Effector memory CD4-positive, alpha-beta T cell (primary cell): ENCODE measurements around the gene LARP4.
"Not testable (repeated sequence)": the region's sequence is repeated elsewhere in the genome, so short reads cannot be mapped to it uniquely, and the experiment has no call there.

Experiments used
- DNase-seq, 3 donors: peaks; one replicate each; pipeline ENCODE4 v3.0.0-alpha.2; 2020
- H3K27ac ChIP-seq: 2 replicates; pipeline ENCODE4 v1.7.0; 2013; ENCODE audit warnings: mild to moderate bottlenecking, low read length, moderate library complexity; ENCODE audit not compliant: insufficient read depth, poor library complexity, severe bottlenecking
- H3K27me3 ChIP-seq: replicated peaks from 2 replicates; pipeline ENCODE4 v1.7.0; 2013; ENCODE audit warnings: mild to moderate bottlenecking, low read length; ENCODE audit not compliant: insufficient read depth, control insufficient read depth, poor library complexity, severe bottlenecking
- H3K36me3 ChIP-seq: 2 replicates; pipeline ENCODE4 v1.7.0; 2013; ENCODE audit warnings: mild to moderate bottlenecking, low read length, moderate library complexity; ENCODE audit not compliant: control insufficient read depth, insufficient read depth
- H3K4me1 ChIP-seq: 2 replicates; pipeline ENCODE4 v1.7.0; 2013; ENCODE audit warnings: low read length, mild to moderate bottlenecking; ENCODE audit not compliant: control insufficient read depth, insufficient read depth, poor library complexity, severe bottlenecking
- H3K4me3 ChIP-seq: 2 replicates; pipeline ENCODE4 v1.7.0; 2013; ENCODE audit warnings: low read length, low read depth, mild to moderate bottlenecking; ENCODE audit not compliant: insufficient read depth, poor library complexity, severe bottlenecking
- H3K9me3 ChIP-seq: 2 replicates; pipeline ENCODE4 v1.7.0; 2013; ENCODE audit warnings: mild to moderate bottlenecking, low read length, moderate library complexity; ENCODE audit not compliant: control insufficient read depth

The LARP4 gene

DNA sequence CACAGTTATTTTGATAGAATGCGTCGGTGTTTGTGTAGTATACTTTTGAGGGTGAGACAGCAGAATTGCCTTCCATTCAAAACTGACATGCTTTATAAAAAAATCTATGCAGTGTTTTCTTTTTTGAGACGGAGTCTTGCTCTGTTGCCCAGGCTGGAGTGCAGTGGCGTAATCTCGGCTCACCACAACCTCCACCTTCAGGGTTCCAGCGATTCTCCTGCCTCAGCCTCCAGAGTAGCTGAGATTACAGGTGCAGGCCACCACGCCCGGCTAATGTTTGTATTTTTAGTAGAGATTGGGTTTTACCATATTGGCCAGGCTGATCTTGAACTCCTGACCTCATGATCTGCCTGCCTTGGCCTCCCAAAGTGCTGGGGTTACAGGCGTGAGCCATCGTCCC lies 22.7 kb downstream of the LARP4 start:
- not testable (repeated sequence) for H3K4me1 ChIP-seq, DNase-seq, H3K27ac ChIP-seq, H3K36me3 ChIP-seq, H3K9me3 ChIP-seq, H3K4me3 ChIP-seq, H3K27me3 ChIP-seq

DNA sequence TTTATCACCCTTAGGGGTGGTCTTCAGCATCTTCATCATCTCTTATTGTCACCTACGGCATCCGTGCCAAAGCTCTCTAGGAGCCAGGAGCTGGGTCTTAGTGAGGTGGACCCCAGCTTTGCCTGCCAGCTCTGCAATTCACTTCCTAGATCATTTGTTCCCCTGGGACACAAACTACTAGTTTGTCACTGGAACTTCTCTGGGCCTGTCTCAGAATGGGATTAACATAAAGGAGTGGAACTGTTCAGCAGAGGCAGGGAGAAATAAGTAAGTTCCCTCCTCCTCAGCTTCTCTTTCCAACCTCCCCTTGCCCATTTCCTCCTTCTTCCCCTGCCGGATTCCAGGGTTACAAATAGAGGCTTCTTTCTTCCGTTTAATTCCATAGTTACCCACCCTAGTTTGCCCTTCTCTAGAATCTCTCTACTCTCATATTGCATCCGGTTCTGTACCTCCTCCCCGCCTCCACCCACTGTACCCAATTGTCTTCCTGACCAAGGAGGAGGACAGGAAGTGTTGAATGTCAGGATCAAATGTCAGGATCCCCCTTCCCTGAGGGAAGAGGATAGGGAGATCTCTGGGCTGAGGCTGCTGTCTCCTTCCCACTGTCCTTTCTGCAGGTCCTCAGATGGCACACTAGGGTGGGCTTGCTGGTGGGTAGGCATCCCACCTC lies 25.0 kb downstream of the LARP4 start:
- Histone ChIP-seq H3K27ac (no peak overlapping the region), H3K9me3 (no peaks in the 10 kb centered on the region), H3K27me3 (no peaks in the 10 kb centered on the region), H3K4me1 (no peaks in the 10 kb centered on the region), H3K4me3 (no peak overlapping the region), H3K36me3 (peaks cover 14% of the 10 kb centered on the region)
- DNase-seq, result no peak

DNA sequence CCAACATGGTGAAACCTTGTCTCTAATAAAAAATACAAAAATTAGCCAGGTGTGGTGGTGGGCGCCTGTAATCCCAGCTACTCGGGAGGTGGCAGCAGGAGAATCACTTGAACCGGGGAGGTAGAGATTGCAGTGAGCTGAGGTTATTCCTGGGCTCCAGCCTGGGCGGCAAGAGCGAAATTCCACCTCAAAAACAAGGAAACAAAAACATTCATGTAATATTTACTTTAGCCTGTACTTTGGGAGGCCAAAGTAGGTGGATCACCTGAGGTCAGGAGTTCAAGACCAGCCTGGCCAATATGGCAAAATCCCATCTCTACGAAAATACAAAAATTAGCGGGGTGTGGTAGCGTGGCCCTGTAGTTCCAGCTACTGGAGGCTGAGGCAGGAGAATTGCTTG lies 31.0 kb downstream of the LARP4 start:
- H3K36me3 ChIP-seq, result peaks cover 36% of the 10 kb centered on the region
- H3K27ac ChIP-seq, H3K4me1 ChIP-seq, DNase-seq, H3K9me3 ChIP-seq, H3K4me3 ChIP-seq, H3K27me3 ChIP-seq: not testable (repeated sequence)

DNA sequence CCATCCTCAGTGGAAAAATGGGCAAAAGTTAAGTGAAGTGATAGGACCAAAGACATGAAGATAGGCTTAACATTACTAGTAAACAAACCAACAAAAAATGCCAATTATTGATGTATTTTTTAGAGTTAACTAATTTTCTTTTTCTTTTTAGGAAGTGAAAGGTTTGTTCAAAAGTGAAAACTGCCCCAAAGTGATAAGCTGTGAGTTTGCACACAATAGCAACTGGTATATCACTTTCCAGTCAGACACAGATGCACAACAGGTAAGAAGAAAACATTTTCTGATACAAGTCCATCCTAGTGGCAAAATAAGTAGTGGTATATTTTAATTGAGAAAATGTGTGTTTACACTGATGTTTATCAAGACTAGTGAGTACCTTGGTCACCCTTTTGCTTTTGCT lies 39.6 kb downstream of the LARP4 start:
- Histone ChIP-seq H3K9me3 (no peaks in the 10 kb centered on the region), H3K27me3 (no peaks in the 10 kb centered on the region), H3K36me3 (peaks cover 58% of the 10 kb centered on the region), H3K27ac (no peak overlapping the region), H3K4me3 (no peak overlapping the region), H3K4me1 (no peaks in the 10 kb centered on the region)
- DNase-seq, result no peak

DNA sequence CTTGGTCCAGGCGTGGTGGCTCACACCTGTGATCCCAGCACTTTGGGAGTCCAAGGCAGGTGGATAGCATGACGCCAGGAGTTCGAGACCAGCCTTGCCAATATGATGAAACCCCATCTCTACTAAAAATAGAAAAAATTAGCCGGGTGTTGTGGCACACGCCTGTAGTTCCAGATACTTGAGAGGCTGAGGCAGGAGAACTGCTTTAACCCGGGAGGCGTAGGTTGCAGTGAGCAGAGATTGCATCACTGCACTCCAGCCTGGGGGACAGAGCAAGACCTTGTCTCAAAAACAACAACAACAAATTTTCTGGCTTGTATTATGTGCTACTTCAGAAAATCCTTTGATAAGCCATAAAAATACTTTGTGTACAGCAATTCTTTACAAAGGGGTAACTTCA lies 41.1 kb downstream of the LARP4 start:
- no peaks in the 10 kb centered on the region for H3K9me3 ChIP-seq
- no peaks in the 10 kb centered on the region for H3K27me3 ChIP-seq
- peaks cover 55% of the 10 kb centered on the region for H3K36me3 ChIP-seq
- no peak overlapping the region for H3K4me3 ChIP-seq
- H3K27ac ChIP-seq, result no peak overlapping the region
- DNase-seq, result no peak
- H3K4me1 ChIP-seq, result no peaks in the 10 kb centered on the region

DNA sequence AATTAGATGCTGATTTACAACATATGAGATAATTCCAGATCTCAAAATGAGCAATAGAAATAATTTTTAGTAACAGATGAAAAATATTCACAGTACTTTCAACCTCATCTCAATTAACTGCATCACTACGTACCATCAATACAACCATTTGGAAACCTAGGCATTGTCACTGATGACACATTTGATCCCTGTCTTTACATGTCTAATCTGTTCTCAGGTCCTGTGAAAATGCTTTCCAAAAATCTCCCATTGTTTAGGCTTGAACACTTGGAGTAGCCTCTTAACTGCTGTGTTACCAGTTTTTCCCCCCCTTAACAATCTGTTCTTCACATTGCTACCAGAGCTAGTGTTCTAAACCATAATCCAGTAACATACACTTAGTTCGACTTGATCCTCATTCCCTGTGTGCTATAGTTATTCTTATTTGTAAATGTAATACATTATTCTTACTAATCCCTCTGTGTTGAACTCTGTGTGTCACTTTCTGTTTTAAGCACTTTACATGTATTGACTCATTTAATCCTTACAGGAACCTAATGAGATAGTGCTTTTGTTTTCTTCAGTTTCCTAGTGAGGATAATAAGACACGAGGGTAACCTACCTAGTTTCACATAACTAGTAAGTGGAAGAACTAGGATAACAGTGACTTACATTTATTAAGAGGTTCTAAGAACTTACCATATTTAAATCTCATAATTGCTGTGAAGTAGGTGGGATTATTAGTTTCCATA lies 41.7 kb downstream of the LARP4 start:
- H3K9me3 ChIP-seq, result no peaks in the 10 kb centered on the region
- no peak overlapping the region for H3K4me3 ChIP-seq
- H3K36me3 ChIP-seq, result peaks cover 58% of the 10 kb centered on the region
- no peak overlapping the region for H3K27ac ChIP-seq
- DNase-seq, result no peak
- H3K27me3 ChIP-seq, result no peaks in the 10 kb centered on the region
- no peaks in the 10 kb centered on the region for H3K4me1 ChIP-seq

DNA sequence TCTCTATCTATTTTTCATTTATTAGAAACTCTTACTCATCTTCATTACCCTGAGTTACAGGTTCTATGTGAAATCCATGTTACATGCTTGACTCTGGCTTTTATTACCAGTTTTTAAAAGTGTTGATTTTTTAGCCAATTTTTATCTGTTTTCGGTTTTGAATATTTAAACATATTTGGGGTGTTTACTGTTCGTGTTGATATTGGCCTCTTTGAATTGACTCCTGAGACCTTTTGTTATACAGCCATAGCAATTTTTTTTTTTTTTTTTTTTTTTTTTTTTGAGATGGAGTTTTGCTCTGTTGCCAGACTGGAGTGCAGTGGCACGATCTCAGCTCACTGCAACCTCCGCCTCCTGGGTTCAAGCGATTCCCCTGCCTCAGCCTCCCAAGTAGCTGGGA lies 49.0 kb downstream of the LARP4 start:
- not testable (repeated sequence) for H3K27ac ChIP-seq, H3K27me3 ChIP-seq, H3K4me1 ChIP-seq, H3K9me3 ChIP-seq, DNase-seq, H3K4me3 ChIP-seq
- H3K36me3 ChIP-seq, result peaks cover 23% of the 10 kb centered on the region

DNA sequence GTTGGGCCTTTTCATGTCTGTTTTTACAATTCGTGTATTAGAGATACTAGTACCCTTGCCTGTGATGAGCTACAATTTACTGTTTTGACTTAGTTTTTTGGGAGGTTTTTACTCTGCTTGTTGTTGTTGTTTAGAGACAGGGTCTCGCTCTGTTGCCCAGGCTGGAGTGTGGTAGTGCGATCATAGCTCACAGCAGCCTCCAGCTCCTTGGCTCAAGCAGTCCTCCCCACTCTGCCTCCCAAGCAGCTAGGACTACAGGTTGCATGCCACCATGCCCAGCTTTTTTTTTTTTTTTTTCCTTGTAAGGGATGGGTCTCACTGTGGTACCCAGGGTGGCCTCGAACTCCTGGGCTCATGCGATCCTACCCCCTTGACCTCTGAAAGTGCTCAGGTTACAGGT lies 52.1 kb downstream of the LARP4 start:
- Histone ChIP-seq H3K36me3 (peaks cover 15% of the 10 kb centered on the region), H3K9me3 (no peaks in the 10 kb centered on the region), H3K4me3 (no peak overlapping the region), H3K4me1 (no peaks in the 10 kb centered on the region), H3K27ac (no peak overlapping the region), H3K27me3 (no peaks in the 10 kb centered on the region)
- no peak for DNase-seq

DNA sequence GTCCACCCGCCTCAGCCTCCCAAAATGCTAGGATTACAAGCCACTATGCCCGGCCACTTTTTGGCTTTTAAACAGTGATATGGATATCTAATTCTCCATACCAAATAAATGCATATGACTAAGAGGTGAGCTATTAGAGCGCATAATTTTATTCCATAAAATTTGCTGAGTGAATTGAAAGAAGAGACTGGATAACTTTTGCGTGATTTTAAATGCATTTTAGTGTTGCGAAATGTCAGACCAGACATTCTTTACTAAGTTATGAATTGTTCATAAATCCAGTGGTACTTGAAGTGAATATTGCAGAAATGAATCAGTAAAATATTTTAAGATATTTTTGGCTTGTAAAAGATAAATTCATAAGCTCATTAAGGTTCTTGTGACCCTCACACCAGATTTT lies 53.2 kb downstream of the LARP4 start:
- H3K4me3 ChIP-seq, result no peak overlapping the region
- no peaks in the 10 kb centered on the region for H3K9me3 ChIP-seq
- DNase-seq, result no peak
- no peak overlapping the region for H3K27ac ChIP-seq
- H3K36me3 ChIP-seq, result peaks cover 15% of the 10 kb centered on the region
- H3K4me1 ChIP-seq, result no peaks in the 10 kb centered on the region
- no peaks in the 10 kb centered on the region for H3K27me3 ChIP-seq

DNA sequence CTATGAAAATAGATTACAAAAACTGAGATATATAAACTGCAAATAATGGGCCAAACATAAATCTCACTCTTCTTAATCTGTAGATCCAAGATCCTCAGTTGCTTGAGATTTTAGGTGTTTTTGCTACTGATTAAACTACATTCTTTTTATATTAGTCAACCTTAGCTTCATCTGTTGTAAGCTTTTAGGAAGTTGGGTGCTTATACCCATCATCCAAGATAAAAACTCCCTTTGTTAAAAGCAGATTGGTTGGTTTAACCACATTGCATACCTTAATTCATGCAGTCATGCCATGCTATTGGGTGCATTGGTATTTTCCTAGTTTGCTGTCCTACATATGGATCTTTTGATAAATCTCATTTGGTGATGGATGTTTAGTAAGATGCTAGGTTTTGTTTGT lies 57.9 kb downstream of the LARP4 start:
- DNase-seq, result no peak
- no peaks in the 10 kb centered on the region for H3K27me3 ChIP-seq
- peaks cover 18% of the 10 kb centered on the region for H3K36me3 ChIP-seq
- no peaks in the 10 kb centered on the region for H3K4me1 ChIP-seq
- no peak overlapping the region for H3K27ac ChIP-seq
- no peak overlapping the region for H3K4me3 ChIP-seq
- no peaks in the 10 kb centered on the region for H3K9me3 ChIP-seq
